ENCODE data around the gene PTPN1.
"Not testable (repeated sequence)": the region's sequence is repeated elsewhere in the genome, so short reads cannot be mapped to it uniquely, and the experiment has no call there.

PTPN1 gene

GRCh38 chr20:50482396-50482981 lies 27.7 kb upstream of the PTPN1 start:
- no peak for DNase-seq

GRCh38 chr20:50484271-50484976 lies 25.8 kb upstream of the PTPN1 start:
- DNase-seq = no peak

- no peak for DNase-seq
Observed at GRCh38 chr20:50487397-50487796, 22.8 kb upstream of the PTPN1 start.

- no peak for DNase-seq
Observed at GRCh38 chr20:50488236-50488806, 21.9 kb upstream of the PTPN1 start.

GRCh38 chr20:50491168-50491567 lies 19.0 kb upstream of the PTPN1 start:
- DNase-seq = no peak

- DNase-seq = peak; percentile 45
Observed at GRCh38 chr20:50491926-50492634, 18.1 kb upstream of the PTPN1 start.

- DNase-seq = no peak
Observed at GRCh38 chr20:50493881-50494253, 16.3 kb upstream of the PTPN1 start.

- DNase-seq = no peak
Observed at GRCh38 chr20:50494428-50494827, 15.8 kb upstream of the PTPN1 start.

- DNase-seq = no peak
Observed at GRCh38 chr20:50496773-50497385, 13.3 kb upstream of the PTPN1 start.

- no peak for DNase-seq
Observed at GRCh38 chr20:50498071-50498776, 12.0 kb upstream of the PTPN1 start.

- no peak for DNase-seq
Observed at GRCh38 chr20:50499938-50500337, 10.2 kb upstream of the PTPN1 start.

- DNase-seq = no peak
Observed at GRCh38 chr20:50501972-50502745, 8.0 kb upstream of the PTPN1 start.

GRCh38 chr20:50504231-50504823 lies 5.9 kb upstream of the PTPN1 start:
- DNase-seq = no peak

- DNase-seq = no peak
Observed at GRCh38 chr20:50506270-50506579, 4.0 kb upstream of the PTPN1 start.

- not testable (repeated sequence) for DNase-seq
Observed at GRCh38 chr20:50507745-50508144, 2.4 kb upstream of the PTPN1 start.

GRCh38 chr20:50508171-50508755 lies 1.9 kb upstream of the PTPN1 start:
- no peak for DNase-seq

- peak; percentile 34 for DNase-seq
Observed at GRCh38 chr20:50510706-50511542, 741 bp downstream of the PTPN1 start.

- no peak for DNase-seq
Observed at GRCh38 chr20:50512323-50512722, 2.1 kb downstream of the PTPN1 start.

- no peak for DNase-seq
Observed at GRCh38 chr20:50513169-50514034, 3.2 kb downstream of the PTPN1 start.

GRCh38 chr20:50514035-50514337 lies 3.8 kb downstream of the PTPN1 start:
- no peak for DNase-seq

Data from NCI-H69 (cell line).